ENCODE results near the gene ETFBKMT.
"Not testable (repeated sequence)": the region's sequence is repeated elsewhere in the genome, so short reads cannot be mapped to it uniquely, and the experiment has no call there.

ETFBKMT gene

DNA sequence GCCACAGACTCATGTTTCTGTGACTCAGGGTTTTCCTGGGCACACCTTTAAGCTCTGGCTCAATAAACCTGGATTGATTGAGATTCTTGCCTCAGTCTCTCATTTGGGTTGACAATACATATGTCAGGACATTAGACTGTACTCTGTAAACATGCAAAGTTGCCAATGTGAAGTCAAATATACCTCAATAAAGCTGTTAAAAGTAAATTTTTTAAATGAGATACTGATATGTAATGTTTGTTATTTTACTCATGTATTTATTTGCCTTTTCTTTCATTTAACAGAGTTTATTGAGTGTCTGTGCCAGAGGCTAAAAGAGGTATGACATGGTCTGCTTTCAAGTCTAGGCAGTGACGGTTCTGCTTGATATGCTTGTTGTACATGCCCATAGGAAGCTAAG is 3.7 kb upstream of the ETFBKMT start:
- DNase-seq (ENCODE audit: low read depth in 2 of 2): no peak

DNA sequence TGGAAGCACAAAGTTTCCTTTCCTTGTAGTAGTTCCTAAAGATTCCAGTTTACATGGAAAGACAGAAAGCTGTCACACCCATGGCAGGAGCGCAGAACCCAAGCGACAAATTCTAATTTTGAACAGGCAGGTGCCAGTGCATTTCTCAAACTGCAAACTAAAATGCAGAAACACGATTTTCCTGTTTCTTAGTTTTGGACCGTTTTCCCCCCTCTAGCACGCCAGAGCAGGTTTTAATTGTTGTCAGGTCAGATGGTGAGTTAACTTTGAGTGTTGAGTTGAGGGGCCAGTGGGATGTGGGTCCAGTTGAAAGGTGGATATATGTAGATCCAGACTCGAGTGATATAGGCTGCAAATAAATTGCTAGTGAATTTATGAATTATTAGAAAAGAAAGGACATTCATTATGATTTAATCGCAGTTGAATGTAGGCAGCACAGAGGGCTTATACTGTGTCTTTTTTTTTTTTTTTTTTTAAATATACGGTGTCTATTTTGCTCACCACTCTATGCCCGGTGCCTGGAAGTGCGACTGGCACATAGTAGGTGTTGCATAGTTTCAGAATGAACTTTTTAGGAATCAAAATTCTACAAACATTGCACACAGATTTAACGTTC is 909 bp upstream of the ETFBKMT start:
- no peak for DNase-seq (ENCODE audit: low read depth in 2 of 2)

DNA sequence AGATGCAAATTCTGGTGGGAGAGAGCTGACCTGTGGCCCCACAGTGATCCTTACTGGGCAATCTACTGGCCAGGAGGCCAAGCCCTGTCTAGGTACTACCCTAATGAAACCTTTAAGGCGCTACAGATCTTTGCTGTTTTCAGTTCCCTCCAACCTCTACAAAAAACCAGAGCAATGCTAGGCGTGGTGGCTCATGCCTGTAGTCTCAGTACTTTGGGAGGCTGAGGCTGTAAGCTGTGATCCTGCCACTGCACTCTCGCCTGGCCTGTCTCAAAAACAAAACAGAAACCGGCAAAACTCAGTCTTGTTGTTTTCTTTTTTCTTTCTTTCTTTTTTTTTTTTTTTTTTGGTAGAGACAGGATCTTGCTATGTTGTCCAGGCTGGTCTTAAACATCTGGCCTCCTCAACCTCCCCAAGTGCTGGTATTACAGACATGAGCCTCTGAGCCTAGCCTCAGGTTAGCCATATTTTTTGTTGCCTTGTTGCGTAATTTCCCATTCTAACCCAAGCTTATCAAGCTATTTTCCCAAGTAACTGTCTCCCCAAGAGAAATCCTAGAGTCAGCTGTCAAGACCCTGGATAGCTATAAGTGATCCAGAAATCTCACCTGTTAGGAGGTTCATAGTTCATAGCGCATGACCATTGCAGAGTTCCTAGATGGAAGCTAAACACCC is 2.8 kb downstream of the ETFBKMT start:
- DNase-seq (ENCODE audit: low read depth in 2 of 2): no peak

DNA sequence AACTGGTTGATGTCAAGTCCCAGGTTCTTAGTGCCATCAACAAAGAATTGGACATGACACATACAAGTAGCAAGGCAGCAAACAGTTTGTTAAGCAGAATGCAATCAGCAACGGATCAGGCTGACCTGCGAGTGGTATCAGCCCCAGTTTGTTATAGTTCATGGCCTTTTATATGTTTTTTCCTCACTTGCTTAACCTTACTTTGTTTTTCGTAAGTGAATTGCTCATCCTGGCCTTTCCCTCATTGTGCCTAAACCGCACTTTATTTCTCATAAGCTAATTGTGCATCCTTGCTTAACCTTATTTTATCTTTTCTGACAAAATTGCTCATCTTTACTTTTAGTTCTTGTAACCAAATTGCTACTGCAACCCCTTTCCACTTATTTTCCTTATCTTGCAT is 4.1 kb downstream of the ETFBKMT start:
- DNase-seq (ENCODE audit: low read depth in 2 of 2): no peak

DNA sequence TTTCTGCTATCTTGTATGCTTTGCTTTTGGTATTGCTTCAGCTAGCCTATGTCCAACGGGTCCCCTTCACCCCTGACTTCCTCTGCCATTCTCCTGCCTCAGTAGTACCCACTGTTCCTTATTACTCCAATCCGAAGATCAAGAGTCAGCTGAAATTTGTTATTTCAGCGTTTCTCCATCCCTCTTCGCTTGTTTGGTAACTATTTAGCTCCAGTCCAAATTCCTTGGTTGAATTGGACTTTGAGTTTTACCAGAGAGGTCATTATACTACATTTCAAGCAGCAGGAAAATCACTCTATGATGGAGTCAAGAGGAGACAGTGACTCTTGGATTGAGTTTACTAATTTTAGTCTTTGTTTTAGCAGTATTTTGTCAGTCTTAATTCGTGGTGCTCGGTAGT is 4.5 kb downstream of the ETFBKMT start:
- DNase-seq (ENCODE audit: low read depth in 2 of 2): no peak

DNA sequence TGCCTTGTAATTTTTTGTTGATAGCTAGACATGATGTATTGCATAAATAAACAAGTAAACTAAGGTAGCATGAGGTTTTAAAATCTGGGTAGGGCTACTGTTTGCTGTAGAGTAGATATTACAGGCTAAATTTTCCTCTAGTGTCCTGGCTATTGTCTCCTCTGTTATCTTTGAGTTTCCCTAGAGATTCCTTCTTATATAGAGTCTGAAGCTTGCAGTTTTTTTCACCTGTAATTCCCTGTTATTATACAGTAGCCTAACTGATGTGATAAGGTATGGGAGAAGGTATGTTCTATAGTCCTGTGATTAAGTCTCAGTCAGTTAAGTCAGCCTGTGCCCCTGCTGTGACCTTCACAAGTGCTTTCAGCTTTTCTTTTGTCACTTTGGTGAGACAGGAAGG is 9.5 kb downstream of the ETFBKMT start:
- DNase-seq (ENCODE audit: low read depth in 2 of 2): no peak

DNA sequence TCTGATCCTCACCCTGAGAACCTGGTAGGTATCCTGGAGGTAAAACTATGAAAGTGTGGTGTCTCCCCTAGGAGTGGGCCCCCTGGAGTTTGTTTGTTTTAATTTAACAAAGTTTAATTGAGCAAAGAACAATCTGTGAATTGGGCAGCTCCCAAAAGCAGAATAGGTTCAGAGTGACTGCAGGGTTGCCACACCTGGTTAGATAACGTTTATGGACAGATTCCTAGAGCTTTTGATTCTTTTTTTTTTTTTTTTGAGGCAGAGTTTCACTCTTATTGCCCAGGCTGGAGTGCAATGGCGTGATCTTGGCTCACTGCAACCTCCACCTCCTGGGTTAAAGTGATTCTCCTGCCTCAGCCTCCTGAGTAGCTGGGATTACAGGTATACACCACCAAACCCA is 10.1 kb downstream of the ETFBKMT start:
- DNase-seq (ENCODE audit: low read depth in 2 of 2): not testable (repeated sequence)

DNA sequence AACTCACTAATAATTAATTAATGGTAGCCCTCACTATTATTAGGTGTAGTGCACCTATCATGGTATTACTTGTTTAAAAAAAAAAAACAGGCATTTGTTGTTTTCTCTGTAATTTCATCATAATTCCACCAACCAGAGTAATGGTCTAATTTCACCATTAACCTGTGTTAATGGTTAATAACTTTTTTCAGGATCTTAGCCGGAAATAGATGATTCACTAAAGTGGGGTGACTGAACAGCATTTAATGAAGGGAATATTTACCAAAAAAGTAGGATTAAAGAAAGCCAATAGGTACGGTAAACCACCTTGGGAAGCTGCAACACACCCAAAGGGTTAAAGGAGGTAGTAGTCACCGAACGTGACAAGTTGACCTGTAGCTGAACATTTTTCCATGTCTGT is 13.0 kb downstream of the ETFBKMT start:
- no peak for DNase-seq (ENCODE audit: low read depth in 2 of 2)

DNA sequence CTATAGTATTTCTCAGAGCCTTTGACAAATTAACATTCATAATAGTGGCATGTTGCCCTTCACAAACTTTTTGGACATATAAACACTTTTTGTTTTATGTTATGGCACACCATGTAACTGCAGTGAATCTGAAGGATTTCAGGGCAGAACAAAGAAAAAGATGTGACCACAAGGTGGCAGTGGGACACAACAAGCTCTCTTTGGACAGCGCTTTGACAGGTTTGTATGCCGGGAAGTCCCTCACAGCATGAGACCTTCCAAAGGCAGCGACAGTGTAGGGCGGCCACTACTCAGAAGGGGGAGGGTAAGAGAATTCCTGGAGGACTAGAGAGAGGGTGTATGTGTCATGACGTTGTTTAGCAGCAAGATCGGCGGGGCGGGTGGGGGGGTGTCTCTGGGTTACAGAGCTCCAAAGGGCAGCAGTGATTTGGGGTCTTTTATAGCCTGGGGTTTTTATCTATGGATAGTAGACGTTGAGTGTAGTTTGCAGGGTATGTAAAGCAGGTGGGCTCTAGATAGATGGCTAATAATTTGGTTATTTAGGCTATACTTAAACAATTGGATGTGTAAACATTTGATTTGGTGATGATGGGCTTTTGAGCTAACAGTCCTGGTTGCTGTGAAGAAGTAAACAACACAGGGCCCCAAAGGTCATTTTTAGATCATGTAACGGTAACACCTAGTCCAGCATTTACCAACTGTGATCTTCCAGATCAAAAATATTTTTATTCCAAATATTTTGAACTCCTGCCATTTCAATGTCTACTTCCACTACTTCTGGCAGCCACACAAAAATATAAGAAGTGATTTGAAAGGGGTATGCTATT is 22.9 kb downstream of the ETFBKMT start:
- peak; percentile 39 to 56 for DNase-seq (ENCODE audit: low read depth in 2 of 2)

DNA sequence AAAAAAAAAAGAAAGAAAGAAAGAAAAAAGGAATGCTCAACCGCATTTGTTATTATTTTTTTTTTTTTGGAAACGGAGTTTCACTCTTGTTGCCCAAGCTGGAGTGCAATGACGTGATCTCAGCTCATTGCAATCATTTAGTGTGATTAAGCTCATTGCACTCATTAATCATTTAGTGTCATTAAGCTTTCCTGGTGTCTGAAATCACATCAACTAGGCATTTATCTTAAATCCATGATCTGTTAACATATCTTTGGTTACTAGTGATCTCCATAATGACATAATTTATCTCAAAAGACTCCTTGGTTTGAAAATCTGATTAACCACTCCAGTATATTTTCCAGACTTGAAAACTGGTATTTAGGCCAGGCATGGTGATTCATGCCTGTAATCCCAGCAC is 26.3 kb downstream of the ETFBKMT start:
- DNase-seq (ENCODE audit: low read depth in 2 of 2): no peak

DNA sequence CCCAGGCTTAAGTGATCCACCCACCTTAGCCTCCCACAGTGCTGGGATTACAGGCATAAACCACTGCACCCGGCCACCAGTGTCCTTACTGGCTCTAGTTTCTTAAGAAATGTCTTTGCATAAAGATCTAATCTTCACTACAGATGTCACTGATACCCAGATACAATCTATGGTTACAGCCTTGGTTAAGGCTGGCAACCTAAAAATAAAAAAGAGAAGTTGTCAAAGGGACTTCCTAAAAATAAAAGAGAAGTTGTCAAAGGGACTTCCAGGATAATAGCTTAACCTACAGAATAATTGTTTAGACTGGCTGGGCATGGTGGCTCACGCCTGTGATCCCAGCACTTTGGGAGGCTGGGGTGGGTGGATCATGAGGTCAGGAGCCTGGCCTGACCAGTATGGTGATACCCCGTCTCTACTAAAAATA is 27.6 kb downstream of the ETFBKMT start:
- no peak for DNase-seq (ENCODE audit: low read depth in 2 of 2)

DNA sequence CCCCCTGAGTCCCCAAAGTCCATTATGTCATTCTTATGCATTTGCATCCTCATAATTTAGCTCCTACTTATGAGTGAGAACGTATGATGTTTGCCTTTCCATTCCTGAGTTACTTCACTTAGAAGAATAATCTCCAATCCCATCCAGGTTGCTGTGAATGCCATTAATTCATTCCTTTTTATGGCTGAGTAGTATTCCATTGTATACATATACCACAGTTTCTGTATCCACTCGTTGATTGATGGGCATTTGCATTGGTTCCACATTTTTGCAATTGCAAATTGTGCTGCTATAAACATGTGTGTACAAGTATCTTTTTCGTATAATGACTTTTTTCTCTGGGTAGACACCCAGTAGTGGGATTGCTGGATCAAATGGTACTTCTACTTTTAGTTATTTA is 30.4 kb downstream of the ETFBKMT start:
- DNase-seq (ENCODE audit: low read depth in 2 of 2): not testable (repeated sequence)

DNA sequence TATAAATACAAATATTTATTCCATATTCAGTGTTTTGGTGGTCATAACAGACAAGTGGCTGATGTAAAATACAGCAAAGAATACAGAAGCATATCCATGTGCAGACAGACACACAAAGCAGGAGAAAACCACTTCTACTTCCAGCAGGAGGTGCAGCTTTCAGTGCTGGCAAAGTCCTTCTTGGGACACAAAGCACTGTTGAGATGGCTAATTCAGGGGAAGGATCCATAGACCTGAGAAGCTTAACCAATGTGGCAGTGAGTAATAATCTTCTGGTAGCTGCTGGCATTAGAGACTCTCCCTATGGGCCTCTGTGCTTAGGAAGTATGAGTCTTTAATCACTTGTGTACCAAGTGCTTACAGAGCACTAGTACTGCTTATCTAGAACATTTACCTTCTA is 42.6 kb downstream of the ETFBKMT start:
- DNase-seq (ENCODE audit: low read depth in 2 of 2): no peak

DNA sequence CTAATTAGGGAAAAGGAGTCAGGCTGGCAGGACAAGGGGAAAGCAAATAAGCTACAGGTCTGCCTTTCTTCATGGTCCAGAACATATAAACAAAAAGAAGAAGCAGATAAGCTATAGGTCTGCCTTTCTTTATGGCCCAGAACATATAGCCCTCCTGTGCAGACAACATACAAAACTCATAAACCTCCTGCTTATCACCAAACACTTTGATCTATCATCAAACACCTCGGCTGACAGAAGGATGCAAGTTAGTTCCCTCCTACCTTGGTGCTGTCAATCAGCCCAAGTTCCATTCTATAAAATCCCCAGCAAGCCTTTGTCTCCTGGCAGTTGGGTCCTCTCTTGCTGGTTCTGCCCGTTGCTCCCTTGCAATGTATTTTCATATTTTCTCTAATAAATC is 46.1 kb downstream of the ETFBKMT start:
- no peak for DNase-seq (ENCODE audit: low read depth in 2 of 2)

DNA sequence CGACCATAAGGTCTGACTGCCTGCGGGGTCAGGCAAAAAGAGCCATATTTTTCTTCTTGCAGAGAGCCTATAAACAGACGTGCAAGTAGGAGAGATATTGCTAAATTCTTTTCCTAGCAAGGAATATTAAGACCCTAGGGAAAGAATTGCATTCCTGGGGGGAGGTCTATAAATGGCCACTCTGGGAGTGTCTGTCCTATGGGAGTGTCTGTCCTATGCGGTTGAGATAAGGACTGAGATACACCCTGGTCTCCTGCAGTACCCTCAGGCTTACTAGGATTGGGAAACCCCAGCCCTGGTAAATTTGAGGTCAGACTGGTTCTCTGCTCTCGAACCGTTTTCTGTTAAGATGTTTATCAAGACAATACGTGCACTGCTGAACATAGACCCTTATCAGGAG is 48.6 kb downstream of the ETFBKMT start:
- DNase-seq (ENCODE audit: low read depth in 2 of 2): not testable (repeated sequence)

DNA sequence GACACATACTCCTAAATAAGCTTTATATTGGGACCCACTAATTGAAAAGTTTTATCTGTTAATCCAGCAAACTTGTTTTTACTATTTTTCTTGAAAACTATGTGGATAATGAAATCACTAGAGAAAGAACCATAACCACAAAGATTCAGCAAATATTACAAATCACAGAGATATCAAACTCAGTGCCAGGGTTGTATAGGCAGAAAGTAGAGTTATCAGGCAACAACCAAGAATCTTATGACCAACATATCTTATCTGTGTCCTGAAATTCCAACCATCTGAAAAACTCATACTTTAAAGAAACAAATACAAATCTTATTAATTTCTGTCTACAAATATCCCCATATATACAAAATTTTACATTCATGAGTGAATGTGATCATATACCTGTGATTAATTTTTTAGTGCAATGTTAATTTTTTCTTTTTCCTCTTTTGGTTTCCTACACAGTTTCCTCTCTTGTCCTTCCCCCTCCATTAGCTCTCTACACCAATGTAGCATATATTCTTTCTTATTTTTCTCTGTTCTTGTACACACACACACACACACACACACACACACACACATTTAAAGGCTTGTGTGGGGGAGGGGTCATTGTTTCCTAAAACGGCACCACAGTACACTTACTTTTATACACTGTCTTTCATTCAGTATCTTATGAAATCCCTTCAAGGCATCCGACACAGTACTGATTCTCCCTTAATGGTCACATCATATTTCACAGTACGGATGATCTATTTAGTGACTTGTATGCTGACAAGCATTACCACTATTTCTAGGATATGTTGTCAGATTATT is 50.7 kb downstream of the ETFBKMT start:
- DNase-seq (ENCODE audit: low read depth in 2 of 2): no peak

DNA sequence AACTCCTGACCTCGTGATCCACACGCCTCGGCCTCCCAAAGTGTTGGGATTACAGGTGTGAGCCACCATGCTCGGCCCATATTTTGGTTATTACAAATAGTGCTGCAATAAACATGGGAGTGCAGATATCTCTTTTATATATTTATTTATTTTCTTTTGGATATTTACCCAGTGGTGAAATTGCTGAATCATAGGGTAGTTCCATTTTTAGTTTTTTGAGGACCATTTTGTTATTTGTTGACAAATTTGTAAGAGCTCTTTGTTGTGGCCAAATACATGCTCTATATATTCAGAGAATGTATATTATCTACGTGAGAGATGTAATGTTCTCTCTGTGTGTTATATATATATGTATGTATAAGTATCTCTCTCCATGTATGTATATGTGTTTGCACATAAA is 53.4 kb downstream of the ETFBKMT start:
- DNase-seq (ENCODE audit: low read depth in 2 of 2): no peak

DNA sequence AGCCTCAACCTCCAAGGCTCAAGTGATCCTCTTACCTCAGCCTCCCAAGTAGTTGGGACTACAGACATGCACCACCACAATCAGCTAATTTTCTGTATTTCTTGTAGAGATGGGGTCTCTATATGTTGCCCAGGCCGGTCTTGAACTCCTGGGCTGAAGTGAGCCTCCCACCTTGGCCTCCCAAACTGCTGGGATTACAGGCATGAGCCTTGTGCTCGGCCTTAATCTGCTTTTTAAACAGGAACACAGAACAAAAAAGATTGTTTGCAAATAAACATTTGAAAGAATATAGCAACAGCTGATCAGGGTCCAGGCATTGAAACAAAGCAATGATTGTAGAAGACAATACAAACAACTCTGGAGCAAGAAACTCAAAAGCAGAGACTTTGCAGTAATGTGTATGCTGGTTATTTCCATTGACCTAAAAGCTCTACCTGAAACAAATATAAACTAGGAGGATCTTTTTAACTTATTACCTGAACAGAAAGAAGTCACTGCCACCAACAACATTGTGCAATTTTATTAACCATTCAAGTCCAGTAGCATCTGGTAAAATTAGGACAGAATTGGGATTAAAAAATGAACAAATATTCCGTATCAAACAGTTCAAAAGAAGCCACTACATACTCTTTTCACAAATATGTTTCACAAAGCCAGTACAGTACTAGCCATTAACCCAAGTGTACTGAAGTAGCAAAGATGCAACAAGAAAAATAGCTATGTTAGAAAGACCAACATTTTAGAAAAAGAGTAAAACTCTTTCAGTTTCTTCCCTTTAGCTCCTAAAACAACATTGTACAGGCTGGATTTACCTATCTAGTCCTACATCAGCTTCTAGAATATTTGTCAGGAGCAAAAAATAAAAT is 55.2 kb downstream of the ETFBKMT start:
- no peak for DNase-seq (ENCODE audit: low read depth in 2 of 2)

DNA sequence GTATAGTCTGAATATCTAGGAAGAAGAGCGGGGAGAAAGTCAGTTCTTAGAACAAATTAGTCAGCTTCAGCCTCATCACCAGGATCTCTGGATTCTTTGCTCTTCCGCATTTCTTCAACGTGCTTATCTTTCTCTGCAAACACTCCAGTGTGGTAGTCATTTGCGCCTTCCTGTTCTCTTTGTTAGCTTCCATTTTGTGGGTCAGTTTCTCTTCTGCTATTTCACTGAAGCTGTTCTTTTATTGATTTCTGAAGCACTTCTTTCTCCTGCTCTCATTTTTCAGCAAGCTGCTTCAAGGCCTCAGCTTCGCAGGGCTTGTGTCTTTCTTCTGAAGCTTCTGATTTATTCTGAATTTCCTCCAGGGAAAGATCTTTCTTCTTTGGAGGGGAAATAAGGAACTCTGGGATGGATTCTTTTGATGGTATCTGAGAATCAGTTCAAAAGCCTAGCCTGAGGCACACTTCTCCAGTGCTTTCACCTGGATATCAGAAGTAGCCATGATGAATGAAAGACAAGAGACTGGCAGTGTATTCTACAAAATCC is 55.9 kb downstream of the ETFBKMT start:
- no peak for DNase-seq (ENCODE audit: low read depth in 2 of 2)

DNA sequence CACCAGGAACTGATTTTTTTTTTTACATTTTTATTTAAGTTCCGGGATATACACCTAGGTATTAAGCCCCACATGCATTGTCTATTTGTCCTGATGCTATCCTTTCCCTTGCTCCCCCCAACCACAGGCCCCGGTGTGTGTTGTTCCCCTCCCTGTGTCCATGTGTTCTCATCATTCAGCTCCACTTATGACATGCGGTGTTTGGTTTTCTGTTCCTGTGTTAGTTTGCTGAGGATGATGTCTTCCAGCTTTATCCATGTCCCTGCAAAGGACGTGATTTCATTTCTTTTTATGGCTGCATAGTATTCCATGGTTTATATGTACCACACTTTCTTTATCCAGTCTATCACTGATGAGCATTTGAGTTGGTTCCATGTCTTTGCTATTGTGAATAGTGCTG is 57.5 kb downstream of the ETFBKMT start:
- not testable (repeated sequence) for DNase-seq (ENCODE audit: low read depth in 2 of 2)
